Testis (tissue), 3 donors: ENCODE measurements around the gene ACOX1. TPM values are rescaled to one million over a fixed set of nuclear protein-coding genes. Genes with fewer than 3 reads are reported as not detected.

ENCODE experiments used
- DNase-seq: peaks from one replicate; pipeline ENCODE4 v3.0.0-alpha.2; 2019
- H3K27ac ChIP-seq, 2 donors: fragments of 200-600 bp; sonication (generic); one replicate each; pipeline ENCODE4 v1.5.1; 2019
- H3K27me3 ChIP-seq: fragments of 200-600 bp; sonication (generic); one replicate; pipeline ENCODE4 v1.5.1; 2019
- H3K36me3 ChIP-seq: fragments of 200-600 bp; sonication (generic); one replicate; pipeline ENCODE4 v1.5.1; 2017; ENCODE audit warnings: low read depth; ENCODE audit errors: missing control alignments
- H3K4me1 ChIP-seq: fragments of 200-600 bp; sonication (generic); one replicate; pipeline ENCODE4 v1.5.1; 2019
- H3K4me3 ChIP-seq, 2 donors: fragments of 200-600 bp; sonication (generic); one replicate each; pipeline ENCODE4 v1.5.1; 2017 to 2019
- H3K9me3 ChIP-seq: fragments of 200-600 bp; sonication (generic); one replicate; pipeline ENCODE4 v1.5.1; 2017
- POLR2A ChIP-seq: fragments of 450-650 bp; IDR thresholded peaks from one replicate; pipeline ENCODE4 v1.6.1; 2017; ENCODE audit warnings: antibody characterized with exemption, mild to moderate bottlenecking, moderate library complexity
- WGBS, 2 donors: methylation state at CpG; one replicate each; pipeline ENCODE4 v1.1.5; 2018; 5-methylcytosine and 5-hydroxymethylcytosine counted together
- intact Hi-C: fragments of 100-400 bp; cut with DNase I; formaldehyde crosslinking; loops from one replicate; pipeline ENCODE4 v1.15.1; 2023; ENCODE audit warnings: low total_unique reads
- polyA plus RNA-seq: library from polyadenylated mRNA; stranded (reverse); fragments of 350-450 nt; fragmentation: Illumina TruSeq; extraction: RNeasy Lipid Tissue Mini Kit (QIAGEN cat#74804); gene quantifications from one replicate; pipeline ENCODE4 v1.2.3, GENCODE V29; 2014; ENCODE audit warnings: low read depth, low replicate concordance; ENCODE audit not compliant: insufficient read depth
- total RNA-seq, 2 donors: library from RNA; depleted of rRNA; stranded (reverse); fragments of >200 nt; gene quantifications; one replicate each; pipeline ENCODE4 v1.2.3, GENCODE V29; 2016
- TF ChIP-seq, protein P1 (sequence below), 3 experiments: fragments of 450-650 bp in 2 of 3; fragments of 200-600 bp in 1 of 3; sonication (generic) in 1 of 3; IDR thresholded peaks; one replicate each; pipeline ENCODE4 v1.5.1; 2016 to 2019; ENCODE audit warnings: antibody characterized with exemption in 3 of 3, mild to moderate bottlenecking in 2 of 3, moderate library complexity in 1 of 3

ACOX1 gene
- total and polyA plus RNA-seq, 3 donors from 2014 or later: 24.1 to 77.7 (median 64.1) TPM

DNA sequence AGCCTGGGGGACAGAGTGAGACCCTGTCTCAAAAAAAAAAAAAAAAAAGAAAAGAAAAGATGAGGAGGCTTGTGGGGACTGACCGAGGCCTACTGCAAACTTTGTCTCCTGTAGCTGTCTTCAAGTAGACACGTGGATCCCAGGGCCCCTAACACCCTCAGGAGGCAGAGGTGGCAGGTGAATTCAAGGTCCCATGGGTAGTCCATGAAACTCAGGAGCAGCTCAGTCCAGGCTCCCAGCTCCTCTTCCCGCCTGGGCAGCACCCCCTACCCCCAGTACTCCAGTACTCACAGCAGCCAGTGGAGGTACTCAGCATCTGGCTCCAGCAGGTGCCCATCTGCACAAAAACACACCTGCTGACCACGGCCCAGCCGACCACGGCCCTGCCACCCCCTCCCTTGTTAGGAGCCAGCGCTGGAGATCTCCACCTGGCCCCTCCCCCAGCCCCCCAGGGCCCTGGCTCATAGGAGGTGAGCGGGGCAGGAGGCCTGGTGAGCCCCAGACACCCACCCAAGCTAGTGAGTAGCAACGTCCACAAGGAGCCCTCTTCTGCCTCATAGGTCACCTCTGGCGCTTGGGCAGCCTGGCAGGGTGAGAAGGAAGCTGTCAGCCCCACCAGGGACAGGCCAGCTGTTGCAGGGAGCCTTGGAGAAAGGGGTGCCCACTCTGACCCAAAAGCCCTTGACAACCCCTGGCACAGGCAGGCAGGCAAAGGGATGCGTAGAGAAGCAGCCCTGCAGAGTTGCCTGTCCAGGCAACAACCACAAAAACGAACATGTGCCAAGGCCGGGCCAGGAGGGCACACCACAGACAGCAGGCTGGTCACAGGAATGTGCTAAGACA lies 78.1 kb downstream of the ACOX1 start:
- no peaks in the 10 kb centered on the region for H3K36me3 ChIP-seq
- intact Hi-C loops: no loop called here

GRCh38 chr17:75899767-75900468 lies 79.0 kb downstream of the ACOX1 start:
- WGBS, 2 donors: 87 to 92% methylated on average over 15 to 23 of the region's 23 CpGs
- TF ChIP-seq, protein P1, sequence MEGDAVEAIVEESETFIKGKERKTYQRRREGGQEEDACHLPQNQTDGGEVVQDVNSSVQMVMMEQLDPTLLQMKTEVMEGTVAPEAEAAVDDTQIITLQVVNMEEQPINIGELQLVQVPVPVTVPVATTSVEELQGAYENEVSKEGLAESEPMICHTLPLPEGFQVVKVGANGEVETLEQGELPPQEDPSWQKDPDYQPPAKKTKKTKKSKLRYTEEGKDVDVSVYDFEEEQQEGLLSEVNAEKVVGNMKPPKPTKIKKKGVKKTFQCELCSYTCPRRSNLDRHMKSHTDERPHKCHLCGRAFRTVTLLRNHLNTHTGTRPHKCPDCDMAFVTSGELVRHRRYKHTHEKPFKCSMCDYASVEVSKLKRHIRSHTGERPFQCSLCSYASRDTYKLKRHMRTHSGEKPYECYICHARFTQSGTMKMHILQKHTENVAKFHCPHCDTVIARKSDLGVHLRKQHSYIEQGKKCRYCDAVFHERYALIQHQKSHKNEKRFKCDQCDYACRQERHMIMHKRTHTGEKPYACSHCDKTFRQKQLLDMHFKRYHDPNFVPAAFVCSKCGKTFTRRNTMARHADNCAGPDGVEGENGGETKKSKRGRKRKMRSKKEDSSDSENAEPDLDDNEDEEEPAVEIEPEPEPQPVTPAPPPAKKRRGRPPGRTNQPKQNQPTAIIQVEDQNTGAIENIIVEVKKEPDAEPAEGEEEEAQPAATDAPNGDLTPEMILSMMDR (IDR thresholded peaks at IDR 0.05): no peak
- no peak for TF ChIP-seq POLR2A
- Histone ChIP-seq H3K4me3 (no peak overlapping the region), H3K27me3 (no peaks in the 10 kb centered on the region), H3K9me3 (no peaks in the 10 kb centered on the region), H3K36me3 (no peaks in the 10 kb centered on the region), H3K4me1 (peaks cover 13% of the 10 kb centered on the region), H3K27ac (no peak overlapping the region)
- intact Hi-C loops: no loop called here
- DNase-seq: no peak

More for the DNA sequence above, 78.1 kb downstream of the ACOX1 start:
- 88 to 90% methylated on average over 12 to 13 of the region's 13 CpGs for WGBS, 2 donors
- Histone ChIP-seq H3K27me3 (no peaks in the 10 kb centered on the region), H3K4me1 (peaks cover 4% of the 10 kb centered on the region), H3K9me3 (no peaks in the 10 kb centered on the region), H3K27ac (no peak overlapping the region), H3K4me3 (no peak overlapping the region)
- DNase-seq: no peak
- TF ChIP-seq, protein P1 (IDR thresholded peaks at IDR 0.05): no peak
- TF ChIP-seq POLR2A: no peak

- H3K36me3 ChIP-seq: no peaks in the 10 kb centered on the region
- peaks cover 18% of the 10 kb centered on the region for H3K4me1 ChIP-seq
- 86 to 89% methylated on average over 8 to 13 of the region's 13 CpGs for WGBS, 2 donors
Observed at GRCh38 chr17:75899353-75899752, 79.6 kb downstream of the ACOX1 start.

DNA sequence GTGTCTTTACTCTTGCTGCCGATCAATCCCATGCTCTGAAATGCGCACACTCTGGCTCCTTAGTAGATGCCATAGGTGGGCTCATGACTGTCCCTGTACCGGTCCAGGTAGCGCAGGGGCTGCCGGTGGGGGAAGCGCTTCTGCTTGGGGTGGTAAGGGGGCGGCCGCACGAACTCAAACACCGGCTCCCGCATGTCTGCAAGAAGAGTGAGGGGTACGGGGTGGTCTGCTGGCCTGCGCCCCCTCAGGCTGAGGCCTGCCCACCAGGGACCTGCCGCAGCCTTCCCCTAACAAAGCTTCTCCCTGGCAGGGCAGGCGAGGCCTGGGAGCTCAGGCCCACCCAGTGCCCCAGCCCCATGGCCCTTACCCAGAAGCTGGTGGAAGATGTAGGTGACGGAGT lies 80.2 kb downstream of the ACOX1 start:
- 92 to 95% methylated on average over 2 to 16 of the region's 16 CpGs for WGBS, 2 donors
- DNase-seq: no peak
- Histone ChIP-seq H3K9me3 (no peaks in the 10 kb centered on the region), H3K27me3 (no peaks in the 10 kb centered on the region), H3K27ac (no peak overlapping the region), H3K36me3 (no peaks in the 10 kb centered on the region), H3K4me1 (peaks cover 23% of the 10 kb centered on the region), H3K4me3 (no peak overlapping the region)
- intact Hi-C loops: no loop called here
- TF ChIP-seq, protein P1 (IDR thresholded peaks at IDR 0.05): no peak
- no peak for TF ChIP-seq POLR2A

More at GRCh38 chr17:75899353-75899752, 79.6 kb downstream of the ACOX1 start:
- intact Hi-C loops: no loop called here
- Histone ChIP-seq H3K4me3 (no peak overlapping the region), H3K9me3 (no peaks in the 10 kb centered on the region), H3K27me3 (no peaks in the 10 kb centered on the region), H3K27ac (no peak overlapping the region)
- no peak for DNase-seq
- TF ChIP-seq, protein P1 (IDR thresholded peaks at IDR 0.05): no peak
- TF ChIP-seq POLR2A: no peak
